Thoracic aorta (tissue), 2 donors: Measurements from ENCODE around the gene EPHX1. TPM values are rescaled to one million over a fixed set of nuclear protein-coding genes. Genes with fewer than 3 reads are reported as not detected.

Experiments used
- ATAC-seq: fragments of 150-250 bp; one replicate; pipeline ENCODE4 v1.8.0; 2017; ENCODE audit warnings: low read depth; ENCODE audit not compliant: insufficient number of reproducible peaks, low FRiP score
- DNase-seq: peaks from one replicate; pipeline ENCODE4 v3.0.0-alpha.2; 2020; ENCODE audit warnings: low spot score
- H3K27ac ChIP-seq, 2 donors: fragments of 200-600 bp; sonication (generic); 1 replicate in 1 of 2; 2 replicates in 1 of 2; pipeline ENCODE4 v1.5.1; 2016; ENCODE audit warnings: mild to moderate bottlenecking in 2 of 2, moderate library complexity in 2 of 2
- H3K27me3 ChIP-seq: fragments of 200-600 bp; sonication (generic); replicated peaks from 2 replicates; pipeline ENCODE4 v1.6.0; 2016; ENCODE audit warnings: mild to moderate bottlenecking; ENCODE audit not compliant: insufficient read depth
- H3K36me3 ChIP-seq: fragments of 200-600 bp; sonication (generic); one replicate; pipeline ENCODE4 v1.5.1; 2016
- H3K4me1 ChIP-seq, 2 donors: fragments of 200-600 bp; sonication (generic); 1 replicate in 1 of 2; 2 replicates in 1 of 2; pipeline versions ENCODE4 v1.5.1 to v1.6.0; 2016; ENCODE audit warnings: low read depth in 2 of 2, mild to moderate bottlenecking in 1 of 2; ENCODE audit not compliant: control insufficient read depth in 1 of 2
- H3K4me3 ChIP-seq: fragments of 200-600 bp; sonication (generic); 2 replicates; pipeline ENCODE4 v1.5.1; 2016; ENCODE audit warnings: mild to moderate bottlenecking
- H3K9me3 ChIP-seq: fragments of 200-600 bp; sonication (generic); 2 replicates; pipeline ENCODE4 v1.5.1; 2016
- total RNA-seq, 2 donors: library from RNA; depleted of rRNA; stranded (reverse); fragments of >200 nt; gene quantifications; one replicate each; pipeline versions ENCODE4 v1.1.0 to v1.2.3, GENCODE V29; 2016
- TF ChIP-seq, protein P1 (sequence below): fragments of 200-600 bp; sonication (generic); IDR thresholded peaks from one replicate; pipeline ENCODE4 v1.5.1; 2019; ENCODE audit warnings: antibody characterized with exemption

The EPHX1 gene
- total RNA-seq, 2 donors from 2014 or later, result 58.9 to 77.6 TPM

DNA sequence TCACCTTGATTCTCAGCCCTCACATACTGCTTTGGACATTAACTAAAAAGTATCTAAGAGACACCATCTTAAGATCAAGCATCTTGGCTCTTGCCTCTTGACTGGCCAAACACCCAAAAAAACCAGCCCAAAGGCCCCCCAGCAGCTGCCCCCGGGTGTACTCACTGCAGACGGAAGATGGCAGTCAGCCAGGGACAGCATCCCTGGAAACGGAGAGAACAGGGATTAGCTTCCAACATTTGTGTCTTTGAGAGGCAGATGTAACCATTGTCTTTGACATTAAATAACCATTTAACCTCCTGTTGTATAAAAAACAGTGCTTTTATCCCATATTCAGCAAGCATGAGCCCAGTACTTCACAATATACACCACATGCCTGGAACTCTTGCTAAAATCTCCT lies 61.0 kb downstream of the EPHX1 start:
- Histone ChIP-seq H3K9me3 (no peaks in the 10 kb centered on the region), H3K27ac (no peak overlapping the region), H3K36me3 (peaks cover 64% of the 10 kb centered on the region), H3K27me3 (no peaks in the 10 kb centered on the region), H3K4me1 (peaks cover 0 to 4% of the 10 kb centered on the region in 2 donors), H3K4me3 (no peak overlapping the region)
- TF ChIP-seq, protein P1, sequence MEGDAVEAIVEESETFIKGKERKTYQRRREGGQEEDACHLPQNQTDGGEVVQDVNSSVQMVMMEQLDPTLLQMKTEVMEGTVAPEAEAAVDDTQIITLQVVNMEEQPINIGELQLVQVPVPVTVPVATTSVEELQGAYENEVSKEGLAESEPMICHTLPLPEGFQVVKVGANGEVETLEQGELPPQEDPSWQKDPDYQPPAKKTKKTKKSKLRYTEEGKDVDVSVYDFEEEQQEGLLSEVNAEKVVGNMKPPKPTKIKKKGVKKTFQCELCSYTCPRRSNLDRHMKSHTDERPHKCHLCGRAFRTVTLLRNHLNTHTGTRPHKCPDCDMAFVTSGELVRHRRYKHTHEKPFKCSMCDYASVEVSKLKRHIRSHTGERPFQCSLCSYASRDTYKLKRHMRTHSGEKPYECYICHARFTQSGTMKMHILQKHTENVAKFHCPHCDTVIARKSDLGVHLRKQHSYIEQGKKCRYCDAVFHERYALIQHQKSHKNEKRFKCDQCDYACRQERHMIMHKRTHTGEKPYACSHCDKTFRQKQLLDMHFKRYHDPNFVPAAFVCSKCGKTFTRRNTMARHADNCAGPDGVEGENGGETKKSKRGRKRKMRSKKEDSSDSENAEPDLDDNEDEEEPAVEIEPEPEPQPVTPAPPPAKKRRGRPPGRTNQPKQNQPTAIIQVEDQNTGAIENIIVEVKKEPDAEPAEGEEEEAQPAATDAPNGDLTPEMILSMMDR, result no peak
- no peak for DNase-seq
- ATAC-seq, result no peak

DNA sequence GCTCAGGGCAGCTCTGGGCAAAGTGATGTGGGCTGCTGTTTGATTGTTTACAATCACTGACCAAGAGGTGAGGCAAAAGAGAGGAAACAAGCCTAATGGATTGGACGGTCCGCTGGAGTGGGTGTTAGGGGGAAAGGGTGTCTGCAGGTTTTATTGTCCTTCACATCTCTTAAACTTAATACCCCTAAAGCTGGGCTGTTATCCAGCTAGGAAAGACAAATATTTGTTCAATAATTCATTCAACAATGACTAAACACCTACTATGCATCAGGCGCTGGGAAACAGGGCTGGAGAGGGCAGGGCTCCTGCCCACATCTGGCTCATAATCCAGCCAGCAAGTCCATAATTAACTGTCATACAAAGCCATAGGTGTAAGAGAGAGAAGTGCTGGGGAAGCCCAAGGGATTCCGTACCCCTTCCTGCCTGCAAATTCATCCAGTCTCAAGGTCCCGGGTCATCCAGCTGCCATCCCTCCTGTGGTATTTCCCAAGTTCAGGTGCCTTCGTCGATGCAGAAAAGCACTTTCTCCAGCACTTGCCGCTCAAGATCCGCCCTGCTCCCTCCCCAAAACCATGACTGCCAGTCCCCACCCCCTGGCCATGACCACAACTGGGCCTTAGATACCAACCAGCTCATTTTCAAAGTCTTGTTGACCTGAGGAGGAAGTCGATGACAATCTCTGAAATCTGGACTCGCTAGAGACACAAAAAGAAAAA lies 61.6 kb downstream of the EPHX1 start:
- no peaks in the 10 kb centered on the region for H3K27me3 ChIP-seq
- H3K4me1 ChIP-seq, result peaks cover 0 to under 1% of the 10 kb centered on the region in 2 donors
- no peak overlapping the region for H3K27ac ChIP-seq
- DNase-seq (no peak), ATAC-seq (no peak)
- H3K4me3 ChIP-seq, result no peak overlapping the region
- H3K9me3 ChIP-seq, result no peaks in the 10 kb centered on the region
- TF ChIP-seq, protein P1, result no peak
- peaks cover 57% of the 10 kb centered on the region for H3K36me3 ChIP-seq

DNA sequence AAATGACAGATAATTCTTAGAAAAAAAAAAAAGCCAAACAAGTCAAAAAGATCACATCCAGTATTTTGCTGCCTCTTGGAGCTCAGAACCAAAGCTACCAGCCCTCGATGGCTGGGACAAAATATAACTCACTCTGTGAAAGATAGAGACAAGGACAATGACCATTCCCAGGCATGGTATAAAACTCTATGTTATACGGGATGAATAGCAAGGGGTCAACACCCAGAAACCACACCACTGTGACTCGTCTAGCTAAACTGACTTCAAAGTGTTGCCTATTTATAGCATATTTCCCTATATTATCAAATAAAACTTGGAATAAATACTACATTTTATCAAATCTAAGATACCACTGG lies 62.1 kb downstream of the EPHX1 start:
- Histone ChIP-seq H3K4me1 (peaks cover 0 to 4% of the 10 kb centered on the region in 2 donors), H3K36me3 (peaks cover 55% of the 10 kb centered on the region), H3K27me3 (no peaks in the 10 kb centered on the region), H3K9me3 (no peaks in the 10 kb centered on the region), H3K4me3 (no peak overlapping the region), H3K27ac (no peak overlapping the region)
- no peak for ATAC-seq
- no peak for DNase-seq
- TF ChIP-seq, protein P1, result no peak

DNA sequence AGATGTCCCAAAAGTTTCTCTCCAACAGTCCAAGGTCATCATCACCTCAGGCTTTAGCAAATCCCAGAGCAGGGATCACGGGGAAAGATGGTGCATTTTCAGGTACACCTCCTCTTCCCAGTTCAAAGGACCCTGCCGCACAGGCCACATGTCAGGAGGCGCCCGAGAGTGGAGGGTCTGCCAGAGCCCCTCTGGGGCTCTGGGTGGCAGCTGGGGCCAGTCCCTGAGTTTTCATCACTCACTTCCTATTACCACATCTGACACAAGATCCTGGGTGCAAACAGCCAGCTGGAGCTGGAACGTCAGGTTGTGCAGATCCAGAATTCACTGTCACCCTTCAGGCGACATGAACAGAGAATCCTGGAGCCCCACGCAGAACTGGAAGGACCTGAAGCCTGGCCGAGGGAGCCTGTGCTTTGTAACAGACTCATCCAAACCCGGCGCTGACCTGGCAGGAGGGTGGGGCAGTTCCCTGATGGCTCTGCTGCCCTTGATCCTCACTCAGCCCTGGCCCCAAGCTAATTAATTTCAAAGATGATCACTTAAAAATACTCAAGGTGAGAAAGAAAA lies 63.4 kb downstream of the EPHX1 start:
- Histone ChIP-seq H3K4me3 (no peak overlapping the region), H3K9me3 (no peaks in the 10 kb centered on the region), H3K36me3 (peaks cover 46% of the 10 kb centered on the region), H3K27ac (no peak overlapping the region), H3K4me1 (peaks cover 12 to 17% of the 10 kb centered on the region in 2 donors), H3K27me3 (no peaks in the 10 kb centered on the region)
- TF ChIP-seq, protein P1, result no peak
- ATAC-seq (no peak), DNase-seq (no peak)

DNA sequence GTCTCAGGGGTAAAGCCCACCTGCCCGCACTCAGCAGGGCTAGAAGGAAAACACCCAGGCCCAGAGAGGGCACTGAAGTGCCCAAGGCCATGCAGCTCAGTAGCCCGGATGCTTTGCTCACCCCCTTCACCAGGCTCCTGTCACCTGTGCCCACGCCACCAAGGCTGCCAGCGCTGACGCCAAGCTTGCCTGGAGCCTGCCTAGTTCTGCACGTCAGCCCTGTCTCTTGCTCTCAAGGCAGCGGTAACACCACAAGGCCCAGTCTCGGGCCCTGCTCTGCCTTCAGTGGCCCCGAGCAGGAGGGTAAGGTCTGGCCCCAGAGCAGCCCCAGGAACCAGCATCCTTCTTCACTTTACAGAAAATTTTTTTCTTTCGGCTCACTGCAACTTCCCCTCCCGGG lies 64.5 kb downstream of the EPHX1 start:
- no peak for ATAC-seq
- Histone ChIP-seq H3K27ac (no peak overlapping the region), H3K36me3 (peaks cover 42% of the 10 kb centered on the region), H3K9me3 (no peaks in the 10 kb centered on the region), H3K27me3 (no peaks in the 10 kb centered on the region), H3K4me3 (no peak overlapping the region), H3K4me1 (peaks cover 23 to 28% of the 10 kb centered on the region in 2 donors)
- DNase-seq, result no peak
- TF ChIP-seq, protein P1, result no peak
